GM18909 (cell line): ENCODE results near the gene UNKL.

Source experiments
- ATAC-seq: cut with Tn5 transposase; IDR thresholded peaks from one replicate; pipeline ENCODE4 v1.9.1; 2021; ENCODE audit warnings: mild to moderate bottlenecking; ENCODE audit not compliant: unreplicated experiment, poor library complexity

Gene UNKL

DNA sequence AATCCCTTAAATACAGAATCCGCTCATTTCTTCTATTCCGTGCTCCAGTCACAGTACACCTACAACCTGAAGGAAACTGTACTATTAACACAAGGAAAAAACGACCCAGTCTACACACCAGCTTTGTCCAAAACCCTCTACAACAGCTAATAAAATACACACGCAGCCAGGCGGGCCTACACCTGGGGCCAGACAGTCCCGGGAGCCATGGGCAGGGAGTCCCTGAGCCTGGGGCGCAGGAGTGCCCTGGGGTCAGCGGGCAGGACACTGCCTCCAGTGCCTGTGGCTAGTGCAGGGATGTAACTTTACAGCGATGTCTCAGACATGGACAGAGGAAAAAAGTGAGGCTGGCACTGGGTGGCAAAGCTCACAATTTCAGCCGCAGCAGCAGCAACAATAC lies 34.3 kb downstream of the UNKL start:
- no peak for ATAC-seq

DNA sequence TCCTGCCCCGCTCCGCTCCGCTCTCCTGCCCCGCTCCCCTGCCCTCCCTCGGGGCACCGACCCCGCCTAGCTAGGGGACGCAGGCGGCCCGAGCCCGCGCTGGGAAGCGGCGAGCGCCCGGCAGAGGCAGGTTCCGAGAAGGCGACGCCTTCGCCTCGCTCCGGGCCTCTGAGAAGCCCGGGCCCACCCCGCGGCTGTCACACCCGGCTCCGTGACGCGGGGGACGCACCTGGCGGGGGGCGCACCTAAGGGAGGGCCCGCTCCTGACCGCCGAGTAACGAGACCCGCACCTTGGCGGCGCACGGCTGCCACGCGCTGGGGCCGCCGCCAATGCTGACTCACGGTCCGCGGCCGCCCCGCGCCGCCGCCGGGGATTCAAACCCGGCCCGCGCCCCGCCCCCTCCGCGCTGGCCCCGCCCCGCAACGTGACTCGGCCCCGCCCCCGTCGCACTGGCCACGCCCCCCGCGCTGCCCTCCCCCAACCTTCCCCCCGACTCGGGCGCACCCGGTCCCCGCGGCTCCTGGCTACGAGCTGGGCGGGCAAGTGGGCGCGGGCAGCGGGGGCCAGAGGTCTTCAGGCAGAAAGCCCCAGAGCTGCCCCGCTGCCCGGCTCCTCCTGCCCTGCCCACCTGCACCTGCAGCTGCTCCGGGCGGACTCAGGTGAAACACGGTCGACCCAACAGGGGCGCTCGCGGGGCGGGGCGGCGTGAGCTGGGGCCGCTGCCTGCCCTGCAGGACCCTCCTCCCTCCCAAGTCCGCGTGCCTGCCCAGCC lies 35.0 kb downstream of the UNKL start:
- peak; percentile 50 for ATAC-seq

DNA sequence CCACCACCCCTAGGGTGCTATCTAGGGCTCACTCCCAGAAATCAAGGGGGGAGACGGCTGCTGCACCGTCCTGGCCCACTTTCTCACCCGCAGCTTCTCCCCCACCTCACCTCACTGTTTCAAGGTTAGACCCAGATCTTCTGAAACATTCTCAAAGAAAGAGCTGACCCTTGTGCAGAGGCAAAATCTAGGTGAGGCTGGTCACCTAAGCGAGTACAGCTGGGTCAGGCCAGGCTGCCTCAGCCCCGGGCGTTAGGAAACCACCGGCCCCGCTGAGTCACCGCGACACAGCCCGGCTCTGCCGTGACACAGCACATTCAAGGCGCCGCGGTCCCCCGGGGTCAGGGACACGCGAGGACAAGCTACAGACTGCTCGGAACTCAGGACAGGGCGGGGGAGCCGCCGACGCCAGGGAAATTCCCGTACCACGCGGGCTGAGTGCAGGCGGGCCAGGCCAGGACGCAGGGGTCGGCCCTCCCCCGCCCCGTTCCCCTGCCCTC lies 35.6 kb downstream of the UNKL start:
- peak; percentile 46 for ATAC-seq

DNA sequence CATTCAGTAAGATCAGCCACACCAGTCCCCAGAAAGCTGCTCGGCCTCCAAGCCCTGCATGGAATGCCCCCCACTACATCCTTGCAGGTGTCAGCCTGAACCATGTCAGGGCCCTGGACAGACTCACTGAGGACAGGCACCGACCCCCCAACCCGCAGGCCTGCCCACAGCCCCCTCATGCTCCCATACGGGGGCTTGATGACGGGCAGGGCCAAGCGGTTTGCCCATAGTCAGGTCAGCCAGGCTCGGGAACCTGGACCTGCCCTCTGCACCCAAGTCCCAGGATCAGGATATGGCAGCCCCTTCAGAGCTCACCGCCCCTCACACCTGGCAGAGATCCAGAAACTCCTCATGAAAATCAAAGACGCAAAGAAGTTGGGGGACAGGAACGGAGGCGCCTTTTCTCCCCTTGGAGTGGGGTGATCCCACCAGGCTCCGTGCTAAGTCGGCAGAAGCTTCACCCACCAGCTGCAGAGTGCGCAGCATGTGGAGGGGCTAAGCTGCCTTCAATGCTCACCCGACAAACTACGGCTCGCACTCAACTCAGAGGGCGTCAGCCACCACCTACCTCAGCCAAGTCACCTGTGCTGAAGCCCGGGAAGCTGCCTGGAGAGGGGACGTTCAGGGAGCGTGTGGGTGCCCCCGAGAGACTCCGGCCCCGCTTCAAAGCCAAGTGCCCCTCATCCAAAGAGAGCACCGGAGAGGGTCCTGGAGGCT lies 36.3 kb downstream of the UNKL start:
- ATAC-seq = no peak

DNA sequence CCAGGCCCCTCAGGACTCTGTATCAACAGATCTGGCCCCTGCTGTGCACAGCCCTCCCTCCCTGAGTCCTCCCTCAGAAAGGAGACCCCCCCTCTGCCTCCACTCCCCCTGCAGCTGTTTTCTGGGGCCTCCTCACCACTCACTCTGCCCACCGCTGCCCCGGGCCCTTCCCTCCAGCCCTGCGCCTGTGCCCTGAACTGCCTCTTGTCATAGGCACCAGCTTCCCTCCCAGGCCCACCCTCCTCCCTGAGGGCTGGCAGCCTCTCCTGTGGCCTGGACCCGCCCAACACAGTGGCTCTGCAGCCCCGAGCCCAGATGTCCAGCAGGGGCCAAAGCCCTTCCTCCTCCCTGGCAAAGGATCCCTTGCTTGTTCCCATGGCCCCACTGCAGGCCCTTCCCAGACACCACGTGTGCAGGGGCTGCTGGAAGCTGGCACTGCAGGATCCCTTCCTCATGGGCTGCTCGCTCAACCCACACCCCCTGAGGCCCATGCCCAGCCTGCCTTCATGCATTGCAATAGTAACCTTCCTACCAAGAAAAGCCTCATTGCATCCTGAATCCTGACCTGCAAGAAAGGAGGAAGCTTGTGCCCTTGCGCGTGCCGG lies 37.0 kb downstream of the UNKL start:
- no peak for ATAC-seq

DNA sequence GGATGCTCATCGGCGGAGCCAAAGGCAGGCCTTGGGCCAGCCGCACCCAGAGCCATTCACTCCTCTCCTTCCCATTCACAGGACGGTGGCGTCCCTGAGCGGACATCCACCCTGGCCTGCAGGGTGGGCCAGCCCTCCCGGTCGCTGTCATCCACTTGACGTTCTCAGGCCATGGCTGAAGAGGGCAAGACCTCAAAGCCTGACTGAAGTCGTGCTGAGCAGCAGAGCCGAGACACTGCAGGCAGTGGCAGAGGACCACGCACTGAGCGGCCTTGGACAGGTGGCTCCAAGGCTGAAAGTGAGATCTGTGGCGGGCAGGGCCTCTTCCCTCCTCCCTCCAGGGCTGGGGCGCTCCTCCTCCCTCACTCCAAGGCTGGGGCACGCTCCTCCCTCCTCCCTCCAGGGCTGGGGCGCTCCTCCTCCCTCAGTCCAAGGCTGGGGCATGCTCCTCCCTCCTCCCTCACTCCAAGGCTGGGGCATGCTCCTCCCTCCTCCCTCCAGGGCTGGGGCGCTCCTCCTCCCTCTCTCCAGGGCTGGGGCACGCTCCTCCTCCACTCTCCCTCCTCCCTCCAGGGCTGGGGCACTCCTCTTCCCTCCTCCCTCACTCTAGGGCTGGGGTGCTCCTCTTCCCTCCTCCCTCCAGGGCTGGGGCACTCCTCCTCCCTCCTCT lies 38.6 kb downstream of the UNKL start:
- no peak for ATAC-seq

DNA sequence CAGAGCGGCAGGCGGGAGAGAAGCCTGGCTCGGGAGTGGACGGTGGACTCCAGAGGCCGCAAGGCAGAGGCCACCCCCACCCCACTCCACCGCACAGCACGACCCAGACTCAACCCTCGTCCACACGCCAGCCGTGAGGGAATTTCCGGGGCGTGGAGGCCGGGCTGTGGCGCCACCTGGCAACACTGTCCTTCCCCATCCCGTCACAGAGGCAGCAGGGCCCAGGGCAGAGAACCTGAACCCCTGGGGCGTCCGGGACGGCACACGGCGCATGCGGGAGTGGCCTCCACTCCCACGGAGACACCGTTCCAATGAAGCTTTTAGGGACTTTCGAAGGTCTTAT lies 39.2 kb downstream of the UNKL start:
- ATAC-seq = no peak

DNA sequence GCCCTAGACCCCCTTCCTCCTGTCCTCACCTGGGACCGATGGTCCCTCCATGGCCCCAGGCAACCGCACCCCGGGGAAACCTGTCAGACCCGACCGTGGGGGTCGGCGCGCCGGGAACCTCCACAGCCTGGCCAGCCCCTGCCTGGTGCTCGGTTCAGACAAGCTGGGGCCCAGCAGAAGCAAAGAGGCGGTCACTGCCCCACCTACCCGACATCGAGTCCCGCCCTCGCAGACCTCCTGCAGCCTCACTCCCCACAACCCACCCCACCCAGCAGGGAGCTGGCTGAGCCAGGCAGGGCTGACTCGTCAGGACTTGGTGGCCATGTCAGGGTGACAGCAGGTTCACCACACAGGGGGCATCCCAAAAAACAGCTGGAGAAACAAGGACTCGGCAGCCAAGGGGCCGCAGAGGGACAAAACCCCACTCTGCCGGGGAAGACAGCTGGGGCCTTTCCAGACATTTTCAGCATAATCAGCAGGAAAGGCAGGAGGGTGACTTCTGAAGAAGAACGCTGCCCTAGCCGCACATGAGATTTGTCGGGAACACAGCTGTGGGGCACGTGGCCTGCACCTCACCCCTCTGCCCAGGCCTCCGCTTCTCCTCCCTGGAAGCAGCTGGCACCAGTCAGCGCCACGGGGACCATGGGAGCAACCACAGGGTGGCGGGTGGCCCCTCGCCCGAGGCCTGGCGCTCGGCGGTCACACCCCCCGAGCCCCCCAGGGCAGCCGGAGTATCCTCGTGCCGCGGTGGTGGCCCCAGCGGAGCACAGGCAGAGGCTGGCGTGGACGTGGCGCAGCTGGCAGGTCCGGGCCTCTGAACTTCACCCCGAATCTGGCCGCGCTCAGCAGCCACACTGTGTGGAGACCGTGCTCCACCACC lies 39.8 kb downstream of the UNKL start:
- ATAC-seq = no peak

DNA sequence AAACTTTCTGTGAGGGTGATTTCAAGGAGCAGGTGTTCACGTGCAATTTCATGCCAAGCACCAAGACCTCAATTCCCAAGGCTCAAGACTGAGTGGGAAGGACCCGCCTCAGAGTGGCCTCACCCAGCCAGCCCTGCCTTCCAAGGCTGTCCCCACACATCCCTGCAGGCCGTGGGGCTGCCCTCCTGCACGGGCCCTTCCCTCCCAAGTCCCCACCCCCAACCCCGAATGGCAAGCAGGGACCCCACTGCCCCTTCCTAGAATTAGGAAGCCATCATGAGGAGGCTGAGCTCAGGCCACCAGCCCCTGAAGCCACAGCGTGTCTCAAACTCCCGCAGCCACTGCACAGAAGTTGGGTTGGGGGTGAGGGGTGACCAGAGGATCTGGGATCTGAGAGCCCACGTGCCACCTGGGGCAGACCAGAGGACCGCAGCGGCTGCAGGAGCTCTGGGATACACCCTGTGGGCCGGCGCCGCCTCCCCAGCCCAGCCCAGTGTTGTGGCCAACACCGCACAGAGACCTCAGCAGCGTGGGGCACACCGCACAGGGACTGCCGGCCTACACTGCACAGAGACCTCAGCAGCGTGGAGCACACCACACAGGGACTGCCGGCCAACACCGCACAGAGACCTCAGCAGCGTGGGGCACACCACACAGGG lies 42.1 kb downstream of the UNKL start:
- no peak for ATAC-seq

DNA sequence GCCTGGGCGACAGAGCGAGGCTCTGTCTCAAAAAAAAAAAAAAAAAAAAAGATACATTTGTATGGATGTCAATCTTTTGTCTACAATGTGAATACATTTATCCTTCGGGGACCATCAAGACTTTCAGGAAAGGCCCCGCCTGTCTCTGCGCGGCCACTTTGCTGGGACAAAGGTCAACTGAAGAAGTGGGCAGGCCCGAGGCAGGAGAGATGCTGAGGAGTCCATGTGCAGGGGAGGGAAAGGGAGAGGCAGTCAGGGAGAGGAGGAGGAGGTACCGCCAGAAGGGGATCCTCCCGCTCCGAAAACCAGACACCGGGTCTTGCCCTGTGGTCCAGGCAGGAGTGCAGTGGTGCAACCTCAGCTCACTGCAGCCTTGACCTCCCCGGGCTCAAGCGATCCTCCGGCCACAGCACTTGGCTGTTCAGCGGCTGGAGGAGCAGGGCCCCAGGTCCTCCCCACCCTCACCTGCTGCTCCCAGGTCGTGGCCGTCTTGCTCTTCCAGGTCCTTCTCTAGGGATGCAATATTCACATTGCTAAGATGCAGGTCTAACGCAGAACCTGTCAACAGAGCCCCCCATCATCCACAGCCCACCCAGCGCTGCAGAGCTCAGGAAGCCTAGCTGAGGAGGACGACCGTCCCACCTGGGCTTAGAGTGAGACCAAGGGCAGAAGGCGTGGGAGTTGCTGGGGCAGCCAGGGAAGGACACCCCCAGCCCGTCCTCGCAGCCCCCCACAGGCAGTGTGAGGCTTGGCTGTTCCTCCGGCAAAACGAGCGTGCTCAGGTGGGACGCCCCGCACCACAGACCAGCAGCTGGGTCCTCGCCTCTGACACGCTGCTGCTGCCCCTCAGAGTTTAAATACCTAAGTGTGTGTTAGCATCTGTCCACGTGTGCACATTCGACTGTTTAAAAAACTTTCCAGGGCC lies 43.2 kb downstream of the UNKL start:
- no peak for ATAC-seq

DNA sequence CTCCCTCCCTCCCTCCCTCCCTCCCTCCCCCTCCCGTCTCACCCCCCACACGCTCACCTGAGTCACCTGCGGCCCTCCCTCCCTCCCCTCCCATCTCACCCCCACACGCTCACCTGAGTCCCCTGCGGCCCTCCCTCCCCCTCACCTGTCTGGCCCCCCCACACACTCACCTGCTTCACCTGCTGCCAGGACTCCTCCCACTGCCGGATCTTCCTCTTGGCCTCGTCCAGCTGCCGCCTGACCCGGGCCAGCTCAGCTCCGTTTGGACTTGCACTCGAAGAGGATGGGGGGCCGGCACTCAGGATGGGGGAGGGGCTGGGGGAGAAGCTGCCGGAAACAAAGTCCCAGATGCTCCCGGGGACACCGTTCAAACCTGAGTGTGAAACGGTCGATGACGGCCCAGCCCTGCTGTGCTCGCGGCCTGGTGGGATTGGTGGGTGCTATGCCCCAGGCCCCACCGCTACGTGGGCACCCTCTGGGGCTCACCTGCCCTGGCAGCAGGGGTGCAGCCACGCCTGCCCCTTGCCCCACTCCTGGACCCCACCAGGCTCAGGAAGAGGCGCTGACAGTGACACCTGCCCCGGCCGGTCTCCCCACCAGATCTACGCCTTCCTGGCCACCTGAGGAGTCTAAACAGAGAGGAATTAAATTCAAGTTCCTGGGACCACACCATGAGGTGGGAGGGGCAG lies 46.9 kb downstream of the UNKL start:
- no peak for ATAC-seq

DNA sequence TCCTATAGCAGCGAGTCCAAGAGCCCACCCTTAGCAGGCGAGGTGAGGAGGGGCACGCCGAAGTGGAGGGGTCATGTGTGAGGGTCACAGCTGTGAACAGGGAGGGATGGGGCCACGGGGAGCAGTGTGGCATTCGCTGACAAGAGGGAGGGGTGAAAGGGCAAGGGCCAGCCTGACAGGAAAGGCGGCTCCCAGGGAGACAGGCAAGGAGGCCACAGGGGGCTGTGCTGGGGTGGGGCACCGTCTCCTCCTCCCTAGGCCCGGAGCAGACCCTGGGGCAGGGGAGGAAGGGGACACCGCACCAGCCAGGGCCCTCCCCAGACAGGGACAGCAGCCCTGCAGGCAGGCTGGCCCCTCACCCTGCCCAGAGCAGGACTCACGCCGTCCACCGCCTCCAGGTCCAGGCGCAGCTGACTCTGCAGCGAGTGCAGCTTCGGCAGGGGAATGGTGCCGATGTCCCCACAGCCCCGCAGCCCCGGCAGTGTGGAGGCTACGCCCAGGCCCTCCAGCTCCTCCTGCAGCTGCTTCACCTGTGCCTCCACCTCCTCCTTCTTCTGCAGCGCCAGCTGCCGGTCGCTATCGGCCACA lies 47.7 kb downstream of the UNKL start:
- no peak for ATAC-seq

DNA sequence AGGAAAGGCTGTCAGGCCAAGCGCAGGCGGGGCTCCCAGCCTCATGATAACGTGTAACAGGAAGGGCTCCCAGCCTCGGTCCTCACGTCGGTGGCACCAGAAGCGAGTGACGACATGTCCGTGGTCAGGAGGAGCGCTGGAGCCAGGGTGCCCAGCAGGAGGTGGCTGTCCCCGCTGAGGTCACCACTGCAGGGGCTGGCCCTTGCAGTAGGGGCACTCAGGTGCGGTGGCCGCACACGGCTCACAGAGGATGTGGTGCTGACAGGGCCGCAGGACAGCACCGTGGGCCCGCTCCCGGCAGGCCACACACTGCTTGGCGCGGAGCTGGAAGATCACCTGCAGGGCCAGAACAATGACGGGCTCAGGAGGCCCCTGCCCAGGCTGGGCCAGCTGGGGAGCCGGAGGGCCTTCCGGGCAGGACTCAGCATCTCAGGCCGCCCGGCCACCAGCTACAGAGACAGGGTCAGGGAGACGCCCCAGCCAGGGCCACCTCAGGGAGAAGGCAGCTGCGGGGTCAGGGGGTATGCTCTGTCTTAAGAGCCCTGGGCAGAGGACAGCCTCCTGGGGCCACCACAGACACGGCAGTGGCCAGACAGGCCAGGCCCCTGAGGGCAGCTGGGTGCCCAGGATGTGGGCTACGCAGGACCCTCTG lies 48.3 kb downstream of the UNKL start:
- no peak for ATAC-seq

DNA sequence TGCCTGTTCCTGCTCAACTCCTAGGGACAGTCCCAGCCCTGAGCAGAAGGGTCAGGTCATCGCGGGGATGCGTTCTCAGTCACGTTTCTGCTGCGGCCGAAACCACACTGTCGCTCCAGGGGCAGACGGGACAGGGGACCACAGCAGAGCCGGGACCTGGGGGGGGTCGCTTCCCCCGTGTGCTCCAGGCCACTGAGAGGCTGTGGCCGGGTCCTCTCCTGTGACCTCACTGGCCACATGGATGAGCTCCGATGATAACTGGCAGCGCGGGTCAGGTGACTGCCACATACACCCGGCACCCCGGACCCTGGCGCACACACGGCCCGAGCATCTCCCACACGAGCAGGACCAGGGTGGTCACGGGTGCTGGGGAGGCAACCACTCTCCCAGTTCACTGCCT lies 50.0 kb downstream of the UNKL start:
- ATAC-seq = no peak

DNA sequence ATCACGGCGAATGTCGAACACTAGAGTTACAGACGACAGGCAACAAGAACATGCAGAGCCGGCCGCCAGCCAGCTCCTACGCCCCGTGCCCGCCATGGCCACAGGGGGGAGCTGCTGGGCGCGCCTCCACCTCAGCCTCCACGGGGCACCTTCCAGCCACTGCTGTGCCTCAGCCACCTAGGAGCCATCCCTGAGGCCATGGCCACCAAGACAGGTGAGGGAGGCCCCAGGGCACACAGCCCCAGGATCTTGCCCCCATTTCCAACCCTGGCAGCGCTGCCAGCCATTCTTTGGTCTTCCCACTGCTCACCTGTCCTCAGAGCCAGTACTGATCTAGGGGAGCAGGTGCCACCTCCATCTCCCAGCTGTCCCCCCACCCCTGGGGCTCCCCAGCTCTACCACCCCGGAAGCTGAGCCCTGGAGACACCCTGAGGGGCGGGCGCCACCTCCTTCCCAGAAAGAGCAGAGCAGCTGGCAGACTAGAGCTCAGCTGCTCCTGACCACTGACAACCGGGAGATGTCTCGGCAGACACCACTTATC lies 50.9 kb downstream of the UNKL start:
- no peak for ATAC-seq

DNA sequence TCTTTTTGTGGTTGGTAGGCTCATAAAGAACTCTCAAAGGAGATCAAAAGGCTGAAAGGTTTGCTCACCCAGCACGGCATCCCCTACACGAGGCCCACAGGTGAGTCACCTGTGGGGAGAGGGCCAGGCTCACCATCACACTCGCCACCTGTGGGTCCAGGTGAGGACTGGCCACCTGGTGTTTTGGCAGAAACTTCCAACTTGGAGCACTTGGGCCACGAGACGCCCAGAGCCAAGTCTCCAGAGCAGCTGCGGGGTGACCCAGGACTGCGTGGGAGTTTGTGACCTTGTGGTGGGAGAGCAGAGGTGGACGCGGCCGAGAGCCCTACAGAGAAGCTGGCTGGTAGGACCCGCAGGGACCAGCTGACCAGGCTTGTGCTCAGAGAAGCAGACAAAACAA lies 51.7 kb downstream of the UNKL start:
- ATAC-seq = no peak
